ENCODE results near the gene ACTRT2. TPM values are rescaled to one million over a fixed set of nuclear protein-coding genes. Genes with fewer than 3 reads are reported as not detected.
A peak's percentile ranks its signal among the peaks of the same experiment; 100 is the strongest.

ACTRT2 gene
- total RNA-seq, 1 donor from 2014 or later, result not detected

DNA sequence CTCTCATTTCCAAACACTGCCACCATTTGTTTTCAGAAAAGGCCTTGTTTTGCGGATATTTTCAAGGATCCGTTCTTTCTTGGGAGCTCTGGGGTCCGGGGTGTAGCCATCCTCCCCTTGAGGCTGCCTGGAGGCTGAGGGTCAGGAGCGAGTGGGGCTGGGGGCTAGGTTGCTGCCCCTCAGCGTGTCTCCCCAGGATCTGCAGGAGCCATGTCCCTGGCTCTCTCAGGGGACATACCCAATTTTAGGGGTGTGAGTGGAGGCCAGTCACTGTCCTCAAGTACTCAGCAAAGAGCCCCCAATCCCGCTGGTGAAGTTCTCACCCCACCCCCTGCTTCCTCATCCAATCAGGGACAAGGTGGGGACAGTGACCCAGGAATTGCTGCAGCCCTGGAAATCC is 32.7 kb downstream of the ACTRT2 start:
- no peak for DNase-seq (ENCODE audit: low spot score in 2 of 2)

DNA sequence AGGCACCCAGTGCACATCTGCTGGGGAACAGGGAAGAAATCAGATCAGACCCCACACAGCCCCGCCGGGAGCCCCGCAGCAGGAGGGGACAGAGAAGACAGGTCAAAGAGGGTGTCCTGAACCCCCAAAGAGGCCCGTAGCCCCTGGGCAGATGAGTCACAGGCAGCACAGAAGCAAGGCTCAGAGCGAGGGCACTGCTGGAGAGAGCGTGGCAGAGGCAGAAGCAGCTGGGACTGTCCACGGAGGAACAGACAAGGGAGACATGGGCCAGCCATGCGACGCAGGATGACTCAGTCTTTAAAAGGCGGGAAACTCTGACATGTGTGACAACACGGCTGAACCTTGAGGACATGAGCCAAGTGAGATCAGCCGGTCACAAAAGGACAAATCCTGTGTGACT is 33.2 kb downstream of the ACTRT2 start:
- Histone ChIP-seq H3K27ac (no peak overlapping the region), H3K36me3 (peaks cover 0 to 10% of the 10 kb centered on the region in 2 donors), H3K4me3 (no peak overlapping the region), H3K27me3 (no peaks in the 10 kb centered on the region), H3K9me3 (no peaks in the 10 kb centered on the region), H3K4me1 (no peaks in the 10 kb centered on the region)
- DNase-seq (ENCODE audit: low spot score in 2 of 2), result peak in 1 of 2 donors; percentile 59
- no peak for TF ChIP-seq CTCF (IDR thresholded peaks at IDR 0.05)
- intact Hi-C loops (cut with DNase I), result no loop called here

More for the DNA sequence above, 32.7 kb downstream of the ACTRT2 start:
- no peak for TF ChIP-seq CTCF (IDR thresholded peaks at IDR 0.05)
- peaks cover 0 to 9% of the 10 kb centered on the region in 2 donors for H3K36me3 ChIP-seq
- H3K4me3 ChIP-seq, result no peak overlapping the region
- H3K27me3 ChIP-seq, result no peaks in the 10 kb centered on the region
- no peaks in the 10 kb centered on the region for H3K9me3 ChIP-seq
- no peaks in the 10 kb centered on the region for H3K4me1 ChIP-seq
- no peak overlapping the region for H3K27ac ChIP-seq
- intact Hi-C loops (cut with DNase I), result no loop called here

DNA sequence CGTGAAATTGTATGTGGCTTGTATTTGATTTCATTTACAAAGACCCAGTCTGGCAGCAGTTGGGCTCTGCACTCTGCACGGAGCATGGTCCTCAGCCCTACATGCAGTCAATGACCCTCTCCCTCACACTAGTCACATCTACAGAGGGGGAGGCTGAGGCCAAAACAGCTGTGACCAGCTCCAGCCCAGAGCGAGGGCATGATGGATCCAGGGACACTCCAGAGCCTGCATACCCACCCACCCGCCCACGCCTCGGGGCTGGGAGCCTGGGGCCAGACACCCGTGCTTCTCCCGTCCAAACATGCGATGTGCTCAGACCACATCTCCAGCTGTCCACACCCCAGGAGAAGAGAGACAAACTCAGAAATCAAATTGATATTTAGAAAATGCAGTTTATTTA is 33.8 kb downstream of the ACTRT2 start:
- DNase-seq (ENCODE audit: low spot score in 2 of 2), result no peak
- Histone ChIP-seq H3K27ac (no peak overlapping the region), H3K36me3 (peaks cover 2 to 11% of the 10 kb centered on the region in 2 donors), H3K4me1 (no peaks in the 10 kb centered on the region), H3K9me3 (no peaks in the 10 kb centered on the region), H3K27me3 (no peaks in the 10 kb centered on the region), H3K4me3 (no peak overlapping the region)
- intact Hi-C loops (cut with DNase I), result no loop called here
- no peak for TF ChIP-seq CTCF (IDR thresholded peaks at IDR 0.05)

- no peak for DNase-seq (ENCODE audit: low spot score in 2 of 2)
- intact Hi-C loops (cut with DNase I), result no loop called here
- no peaks in the 10 kb centered on the region for H3K9me3 ChIP-seq
- no peak overlapping the region for H3K4me3 ChIP-seq
- no peaks in the 10 kb centered on the region for H3K27me3 ChIP-seq
- peaks cover 2 to 23% of the 10 kb centered on the region in 2 donors for H3K36me3 ChIP-seq
- no peaks in the 10 kb centered on the region for H3K4me1 ChIP-seq
- no peak for TF ChIP-seq CTCF (IDR thresholded peaks at IDR 0.05)
- H3K27ac ChIP-seq, result no peak overlapping the region
Measured at GRCh38 chr1:3056641-3057040, 35.4 kb downstream of the ACTRT2 start.

DNA sequence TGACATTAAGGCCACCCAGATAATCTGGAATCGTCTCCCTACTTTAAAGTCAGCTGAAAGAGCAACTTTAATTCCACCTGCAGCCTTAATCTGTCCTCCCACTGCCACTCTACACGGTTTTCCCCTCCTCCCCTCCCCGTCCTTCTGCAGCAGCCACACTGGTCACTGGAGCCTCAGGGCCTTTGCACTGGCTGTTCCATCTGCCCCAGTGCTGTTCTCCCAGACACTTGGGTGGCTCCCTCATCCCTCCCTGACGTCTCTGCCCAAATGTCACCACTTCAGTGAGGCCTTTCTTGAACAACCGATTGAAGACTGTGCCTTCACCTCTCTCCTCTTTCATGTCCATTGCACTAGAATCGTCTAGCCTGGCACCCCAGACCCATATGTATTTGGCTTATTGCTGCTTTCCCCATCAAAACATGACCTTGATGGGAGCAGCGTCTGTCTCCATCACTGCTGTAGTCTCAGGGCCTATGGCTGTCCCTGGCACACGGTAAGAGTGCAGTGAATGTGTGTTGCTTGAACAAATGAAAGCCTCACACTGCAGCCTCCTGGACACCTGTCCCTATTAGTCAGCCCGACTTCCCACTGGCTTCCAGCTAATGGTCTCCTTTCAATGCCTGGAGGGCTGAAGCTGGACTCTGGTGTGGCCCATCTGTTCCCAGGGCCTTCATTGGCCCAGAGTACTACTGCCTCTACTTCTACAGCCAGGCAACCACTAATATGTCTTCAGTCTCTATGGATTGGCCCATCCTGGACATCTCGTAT is 37.2 kb downstream of the ACTRT2 start:
- TF ChIP-seq CTCF (IDR thresholded peaks at IDR 0.05), result no peak
- intact Hi-C loops (cut with DNase I), result no loop called here
- DNase-seq (ENCODE audit: low spot score in 2 of 2), result no peak
- H3K9me3 ChIP-seq, result no peaks in the 10 kb centered on the region
- peaks cover 2 to 31% of the 10 kb centered on the region in 2 donors for H3K36me3 ChIP-seq
- H3K4me3 ChIP-seq, result no peak overlapping the region
- H3K27ac ChIP-seq, result no peak overlapping the region
- H3K27me3 ChIP-seq, result no peaks in the 10 kb centered on the region
- H3K4me1 ChIP-seq, result peaks cover 0 to 8% of the 10 kb centered on the region in 2 donors

All from ascending aorta (tissue), 2 donors.